ENCODE results near the gene CHST7. TPM values are rescaled to one million over a fixed set of nuclear protein-coding genes. Genes with fewer than 3 reads are reported as not detected.

Gene CHST7
- total RNA-seq, 2 donors from 2014 or later: 7.0 to 9.9 TPM

- intact Hi-C loops (cut with DNase I): no loop called here
- ATAC-seq (no peak), DNase-seq (no peak)
- no peaks in the 10 kb centered on the region for H3K27me3 ChIP-seq
- H3K4me3 ChIP-seq: no peak overlapping the region
- TF ChIP-seq CTCF (IDR thresholded peaks at IDR 0.05) (no peak), POLR2A (IDR thresholded peaks at IDR 0.05) (no peak)
- no peaks in the 10 kb centered on the region for H3K9me3 ChIP-seq
- H3K36me3 ChIP-seq (replicated peaks in 1 of 2; ENCODE audit: insufficient read depth in 1 of 2, low read depth in 2 of 2): no peaks in the 10 kb centered on the region
- no peak overlapping the region for H3K27ac ChIP-seq
- H3K4me1 ChIP-seq: peaks cover 6% of the 10 kb centered on the region
These were observed 3.9 kb upstream of the CHST7 start for GRCh38 chrX:46569621-46570020.

- peaks cover 13% of the 10 kb centered on the region for H3K4me1 ChIP-seq
- no peak for DNase-seq
- 88 to 90% methylated on average over 7 to 8 of the region's 10 CpGs for WGBS, 2 donors
- H3K9me3 ChIP-seq: no peaks in the 10 kb centered on the region
- H3K27ac ChIP-seq: no peak overlapping the region
- no peak for TF ChIP-seq CTCF (IDR thresholded peaks at IDR 0.05)
- no peak for TF ChIP-seq POLR2A (IDR thresholded peaks at IDR 0.05)
- no peaks in the 10 kb centered on the region for H3K36me3 ChIP-seq (replicated peaks in 1 of 2; ENCODE audit: insufficient read depth in 1 of 2, low read depth in 2 of 2)
- no peaks in the 10 kb centered on the region for H3K27me3 ChIP-seq
- no peak overlapping the region for H3K4me3 ChIP-seq
- intact Hi-C loops (cut with DNase I): no loop called here
- no peak for ATAC-seq
These were observed 1.9 kb upstream of the CHST7 start for GRCh38 chrX:46571423-46572339.

GRCh38 chrX:46572340-46572936, 1.1 kb upstream of the CHST7 start:
- 75 to 80% methylated on average over 5 of the region's 5 CpGs for WGBS, 2 donors
- DNase-seq (no peak), ATAC-seq (no peak)
- Histone ChIP-seq H3K4me1 (peaks cover 13% of the 10 kb centered on the region), H3K27ac (no peak overlapping the region), H3K4me3 (no peak overlapping the region), H3K36me3 (replicated peaks in 1 of 2; ENCODE audit: insufficient read depth in 1 of 2, low read depth in 2 of 2) (no peaks in the 10 kb centered on the region), H3K9me3 (no peaks in the 10 kb centered on the region), H3K27me3 (no peaks in the 10 kb centered on the region)
- TF ChIP-seq CTCF (IDR thresholded peaks at IDR 0.05): no peak
- TF ChIP-seq POLR2A (IDR thresholded peaks at IDR 0.05): no peak
- intact Hi-C loops (cut with DNase I): no loop called here

- Histone ChIP-seq H3K36me3 (replicated peaks in 1 of 2; ENCODE audit: insufficient read depth in 1 of 2, low read depth in 2 of 2) (no peaks in the 10 kb centered on the region), H3K4me3 (peak overlapping the region; percentile 1 to 22), H3K4me1 (peaks cover 13% of the 10 kb centered on the region), H3K9me3 (no peaks in the 10 kb centered on the region), H3K27ac (peak overlapping the region in 3 of 4 donors; percentile 19 to 47 (median 44)), H3K27me3 (no peaks in the 10 kb centered on the region)
- DNase-seq: peak; percentile 34 to 61 (median 53)
- 5% methylated on average over 12 of the region's 107 CpGs; no CpG with 5 or more reads in 1 of the 2 donors for WGBS, 2 donors
- ATAC-seq: peak; percentile 51
- intact Hi-C loops (cut with DNase I): no loop called here
- TF ChIP-seq POLR2A (IDR thresholded peaks at IDR 0.05) (peak in 1 of 3 donors; percentile 0), CTCF (IDR thresholded peaks at IDR 0.05) (no peak)
These were observed 568 bp downstream of the CHST7 start for GRCh38 chrX:46573892-46574773.
